Central memory CD8-positive, alpha-beta T cell (primary cell): Measurements from ENCODE around the gene OXCT2.
"Not testable (repeated sequence)": the region's sequence is repeated elsewhere in the genome, so short reads cannot be mapped to it uniquely, and the experiment has no call there.

Experiments
- ATAC-seq: fragments of 150-1000 bp; cut with Tn5 transposase; replicated peaks from 2 replicates; pipeline ENCODE4 v1.10.0; 2022; ENCODE audit warnings: mild to moderate bottlenecking, moderate FRiP score, moderate number of reproducible peaks; ENCODE audit not compliant: poor library complexity, severe bottlenecking; ENCODE audit errors: extremely low read depth
- DNase-seq, 2 donors: peaks; one replicate each; pipeline ENCODE4 v3.0.0; 2021; ENCODE audit warnings: low spot score in 2 of 2
- H3K27ac Mint-ChIP-seq: one replicate; pipeline ENCODE4 v1.8.0; 2022; ENCODE audit warnings: low read depth, mild to moderate bottlenecking, moderate library complexity, mixed read lengths
- H3K27me3 Mint-ChIP-seq: one replicate; pipeline ENCODE4 v1.8.0; 2022; ENCODE audit warnings: mixed read lengths
- H3K36me3 Mint-ChIP-seq: one replicate; pipeline ENCODE4 v1.8.0; 2022; ENCODE audit warnings: mild to moderate bottlenecking, moderate library complexity, mixed read lengths; ENCODE audit not compliant: insufficient read depth
- H3K4me1 Mint-ChIP-seq: one replicate; pipeline ENCODE4 v1.8.0; 2022; ENCODE audit warnings: mixed read lengths
- H3K4me3 Mint-ChIP-seq: one replicate; pipeline ENCODE4 v1.8.0; 2022; ENCODE audit warnings: mild to moderate bottlenecking, moderate library complexity, mixed read lengths
- H3K9me3 Mint-ChIP-seq: one replicate; pipeline ENCODE4 v1.8.0; 2022; ENCODE audit warnings: mixed read lengths

Gene OXCT2

DNA sequence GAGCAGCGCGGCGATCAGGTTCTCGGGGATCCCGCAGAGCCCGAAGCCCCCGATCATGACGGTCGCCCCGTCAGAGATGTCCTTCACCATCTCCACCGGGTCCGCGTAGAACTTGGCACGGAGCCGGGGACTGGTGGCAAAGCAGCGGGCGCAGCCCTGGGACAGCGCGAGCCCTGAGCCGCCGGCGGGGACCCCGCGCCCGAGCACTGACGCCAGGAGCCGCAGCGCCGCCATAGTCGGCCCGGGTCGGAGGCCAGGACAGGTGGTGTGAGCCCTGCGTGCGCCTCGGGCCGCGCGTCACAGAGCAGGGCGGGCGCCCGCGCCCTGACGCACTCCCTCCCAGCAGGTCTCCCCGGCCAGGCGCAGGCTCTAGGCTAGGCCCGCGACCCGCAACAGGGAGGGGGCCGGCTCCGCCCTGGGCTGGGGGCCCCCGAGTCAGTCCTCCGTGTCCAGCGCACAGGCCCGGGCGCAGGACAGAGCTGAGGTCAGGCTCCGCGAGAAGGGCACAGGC lies at the start of gene OXCT2:
TSS of gene OXCT2 (minus strand) at position 327 of the 511 bp plus-strand sequence. CDS start at position 234, 93 bp downstream.
- not testable (repeated sequence) for H3K36me3 Mint-ChIP-seq, H3K27me3 Mint-ChIP-seq, DNase-seq, H3K27ac Mint-ChIP-seq, H3K9me3 Mint-ChIP-seq, H3K4me3 Mint-ChIP-seq, H3K4me1 Mint-ChIP-seq
- peak; percentile 31 for ATAC-seq

- Mint-ChIP-seq H3K4me1 (peaks cover 6% of the 10 kb centered on the region), H3K27ac (no peak overlapping the region), H3K36me3 (peaks cover 3% of the 10 kb centered on the region), H3K4me3 (no peak overlapping the region), H3K9me3 (no peaks in the 10 kb centered on the region), H3K27me3 (peaks cover 41% of the 10 kb centered on the region)
- DNase-seq (no peak), ATAC-seq (no peak)
Observed at GRCh38 chr1:39819091-39819812, 48.1 kb upstream of the OXCT2 start.

GRCh38 chr1:39818482-39818881 lies 47.3 kb upstream of the OXCT2 start:
- Mint-ChIP-seq H3K27ac (no peak overlapping the region), H3K36me3 (peaks cover 3% of the 10 kb centered on the region), H3K9me3 (no peaks in the 10 kb centered on the region), H3K27me3 (peaks cover 33% of the 10 kb centered on the region), H3K4me1 (peaks cover 6% of the 10 kb centered on the region), H3K4me3 (no peak overlapping the region)
- no peak for DNase-seq
- no peak for ATAC-seq

GRCh38 chr1:39817091-39817932 lies 46.2 kb upstream of the OXCT2 start:
- not testable (repeated sequence) for H3K9me3 Mint-ChIP-seq
- peak; percentile 90 for ATAC-seq

DNA sequence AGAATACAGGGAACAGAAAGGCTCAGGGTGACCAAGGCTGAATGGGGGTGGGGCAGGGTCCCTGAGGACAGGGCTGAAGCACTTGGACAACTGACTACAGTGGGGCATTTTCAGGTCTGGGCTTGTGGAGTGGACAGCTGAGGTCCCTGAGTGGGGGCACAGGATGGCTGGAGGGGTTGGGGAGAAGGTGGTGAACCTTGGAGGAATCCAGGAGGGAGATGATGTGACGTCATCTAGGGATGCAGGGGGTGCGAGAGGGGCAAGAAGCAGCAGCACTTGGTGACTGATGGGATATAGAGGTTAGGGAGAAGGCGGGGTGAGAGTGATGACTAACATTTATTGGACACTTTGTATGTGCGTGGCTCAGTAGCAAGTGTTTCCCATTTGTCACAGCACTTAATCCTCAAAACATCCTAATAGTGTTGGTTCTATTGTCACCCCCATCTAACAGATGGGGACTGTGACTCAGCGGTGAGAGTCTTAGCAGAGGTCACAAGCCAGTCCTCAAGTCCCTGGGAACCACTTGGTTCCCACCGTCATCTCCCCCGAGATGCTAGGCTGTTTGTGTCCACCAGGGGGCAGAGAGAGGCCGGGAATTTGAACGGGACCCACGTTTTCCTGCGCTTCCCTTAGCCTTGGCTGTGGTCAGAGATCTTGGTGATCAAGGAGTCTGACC lies 45.4 kb upstream of the OXCT2 start:
- peak; percentile 64 for ATAC-seq
- peaks cover 14% of the 10 kb centered on the region for H3K27me3 Mint-ChIP-seq
- H3K4me1 Mint-ChIP-seq: peaks cover 6% of the 10 kb centered on the region
- peak overlapping the region; percentile 53 for H3K4me3 Mint-ChIP-seq
- peak; percentile 50 for DNase-seq
- H3K27ac Mint-ChIP-seq: peak overlapping the region; percentile 87
- no peaks in the 10 kb centered on the region for H3K9me3 Mint-ChIP-seq
- H3K36me3 Mint-ChIP-seq: peaks cover 6% of the 10 kb centered on the region

More at GRCh38 chr1:39817091-39817932, 46.2 kb upstream of the OXCT2 start:
- H3K27ac Mint-ChIP-seq: peak overlapping the region; percentile 87
- peak in 1 of 2 donors; percentile 50 for DNase-seq
- H3K27me3 Mint-ChIP-seq: peaks cover 21% of the 10 kb centered on the region
- peak overlapping the region; percentile 53 for H3K4me3 Mint-ChIP-seq
- H3K4me1 Mint-ChIP-seq, H3K36me3 Mint-ChIP-seq: not testable (repeated sequence)

DNA sequence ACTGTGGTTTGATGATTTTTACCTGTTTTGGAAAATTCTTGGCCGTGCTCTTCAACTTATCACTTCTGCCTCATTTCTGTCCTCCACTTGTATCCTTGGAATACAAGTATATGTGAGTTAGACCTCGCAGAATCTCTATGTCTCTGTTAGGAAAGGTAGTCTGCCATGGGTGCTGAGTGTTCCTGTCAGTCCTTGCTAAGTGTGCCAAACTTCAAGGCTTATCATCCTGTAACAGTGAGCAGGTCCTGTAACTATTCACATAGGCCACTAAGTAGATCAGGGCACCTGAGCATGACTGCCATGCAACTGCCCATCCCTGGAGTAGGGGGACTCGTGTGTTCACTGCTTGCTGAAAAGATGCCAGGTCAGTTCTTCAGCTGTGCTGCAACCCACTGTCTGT lies 41.8 kb upstream of the OXCT2 start:
- Mint-ChIP-seq H3K27me3 (no peaks in the 10 kb centered on the region), H3K36me3 (peaks cover 6% of the 10 kb centered on the region), H3K9me3 (no peaks in the 10 kb centered on the region), H3K27ac (no peak overlapping the region), H3K4me3 (no peak overlapping the region), H3K4me1 (peaks cover 6% of the 10 kb centered on the region)
- DNase-seq: no peak
- ATAC-seq: no peak

GRCh38 chr1:39808784-39809517 lies 37.8 kb upstream of the OXCT2 start:
- Mint-ChIP-seq H3K27ac (no peak overlapping the region), H3K9me3 (no peaks in the 10 kb centered on the region), H3K4me1 (no peaks in the 10 kb centered on the region), H3K4me3 (no peak overlapping the region), H3K36me3 (peaks cover 4% of the 10 kb centered on the region), H3K27me3 (no peaks in the 10 kb centered on the region)
- ATAC-seq (no peak), DNase-seq (no peak)

DNA sequence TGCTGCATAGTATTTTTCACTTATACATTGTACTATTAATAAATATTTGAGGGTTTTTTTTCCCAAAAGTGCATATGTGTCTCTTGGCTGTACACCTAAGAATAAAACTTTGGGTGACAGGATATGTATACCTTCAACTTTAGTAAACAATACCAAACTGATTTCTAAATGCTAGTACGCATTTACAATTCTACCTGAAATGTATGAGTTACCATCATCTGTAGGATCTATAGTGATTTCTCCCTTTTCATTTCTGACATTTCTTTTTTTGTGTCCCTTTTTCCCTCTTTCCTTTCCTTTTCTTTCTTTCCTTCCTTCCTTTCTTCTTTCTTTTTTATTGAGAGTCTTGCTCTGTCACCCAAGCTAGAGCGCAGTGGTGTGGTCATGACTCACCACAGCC lies 34.2 kb upstream of the OXCT2 start:
- no peak overlapping the region for H3K27ac Mint-ChIP-seq
- H3K4me3 Mint-ChIP-seq: no peak overlapping the region
- peaks cover 4% of the 10 kb centered on the region for H3K36me3 Mint-ChIP-seq
- ATAC-seq (no peak), DNase-seq (no peak)
- peaks cover under 1% of the 10 kb centered on the region for H3K4me1 Mint-ChIP-seq
- H3K9me3 Mint-ChIP-seq: no peaks in the 10 kb centered on the region
- H3K27me3 Mint-ChIP-seq: no peaks in the 10 kb centered on the region

- Mint-ChIP-seq H3K4me1 (peaks cover 16% of the 10 kb centered on the region), H3K27me3 (no peaks in the 10 kb centered on the region)
Observed at GRCh38 chr1:39802496-39803260, 31.5 kb upstream of the OXCT2 start.

GRCh38 chr1:39800471-39800835 lies 29.3 kb upstream of the OXCT2 start:
- H3K27ac Mint-ChIP-seq: no peak overlapping the region
- peak overlapping the region; percentile 72 for H3K4me3 Mint-ChIP-seq
- no peaks in the 10 kb centered on the region for H3K27me3 Mint-ChIP-seq
- peaks cover 16% of the 10 kb centered on the region for H3K4me1 Mint-ChIP-seq
- H3K36me3 Mint-ChIP-seq: peaks cover 7% of the 10 kb centered on the region
- DNase-seq (no peak), ATAC-seq (no peak)
- no peaks in the 10 kb centered on the region for H3K9me3 Mint-ChIP-seq

More at GRCh38 chr1:39802496-39803260, 31.5 kb upstream of the OXCT2 start:
- Mint-ChIP-seq H3K36me3 (peaks cover 7% of the 10 kb centered on the region), H3K4me3 (no peak overlapping the region), H3K9me3 (no peaks in the 10 kb centered on the region), H3K27ac (no peak overlapping the region)
- no peak for DNase-seq
- ATAC-seq: no peak

- Mint-ChIP-seq H3K27me3 (no peaks in the 10 kb centered on the region), H3K4me3 (peak overlapping the region; percentile 72), H3K36me3 (peaks cover 6% of the 10 kb centered on the region), H3K27ac (peak overlapping the region; percentile 90), H3K9me3 (no peaks in the 10 kb centered on the region), H3K4me1 (peaks cover 16% of the 10 kb centered on the region)
- ATAC-seq (peak; percentile 59), DNase-seq (peak; percentile 41 to 53)
Observed at GRCh38 chr1:39799770-39800470, 28.8 kb upstream of the OXCT2 start.
